Lung (tissue), 12 donors: ENCODE results near the gene NASP. TPM values are rescaled to one million over a fixed set of nuclear protein-coding genes. Genes with fewer than 3 reads are reported as not detected.

Experiments
- ATAC-seq: fragments of 200-7000 bp; cut with Tn5 transposase; one replicate; pipeline ENCODE4 v1.9.1; 2020; ENCODE audit warnings: moderate number of reproducible peaks; ENCODE audit not compliant: insufficient read depth, low FRiP score
- DNase-seq, 3 donors: peaks; one replicate each; pipeline ENCODE4 v3.0.0-alpha.2; 2013 to 2017
- H3K27ac ChIP-seq, 2 donors: one replicate each; pipeline ENCODE4 v1.5.1; 2013; ENCODE audit warnings: mild to moderate bottlenecking in 2 of 2, moderate library complexity in 2 of 2, control low read depth in 1 of 2, inconsistent platforms in 1 of 2, low read depth in 1 of 2, low read length in 1 of 2
- H3K27me3 ChIP-seq, 3 donors: one replicate each; pipeline ENCODE4 v1.5.1; 2013; ENCODE audit warnings: low read length in 2 of 3; ENCODE audit not compliant: control insufficient read depth in 3 of 3, insufficient read depth in 3 of 3
- H3K36me3 ChIP-seq, 4 donors: one replicate each; pipeline ENCODE4 v1.5.1; 2013; ENCODE audit warnings: low read length in 4 of 4, mild to moderate bottlenecking in 1 of 4, moderate library complexity in 1 of 4; ENCODE audit not compliant: control insufficient read depth in 4 of 4, insufficient read depth in 4 of 4
- H3K4me1 ChIP-seq, 5 donors: one replicate each; pipeline ENCODE4 v1.5.1; 2013; ENCODE audit warnings: low read length in 5 of 5, mild to moderate bottlenecking in 2 of 5, moderate library complexity in 1 of 5; ENCODE audit not compliant: control insufficient read depth in 5 of 5, insufficient read depth in 5 of 5
- H3K4me3 ChIP-seq: one replicate; pipeline ENCODE4 v1.5.1; 2013; ENCODE audit warnings: mild to moderate bottlenecking, control low read depth, moderate library complexity
- H3K9ac ChIP-seq, 2 donors: one replicate each; pipeline ENCODE4 v1.5.1; 2013; ENCODE audit warnings: low read length in 2 of 2, control low read depth in 1 of 2; ENCODE audit not compliant: insufficient read depth in 1 of 2
- H3K9me3 ChIP-seq, 4 donors: one replicate each; pipeline ENCODE4 v1.5.1; 2013; ENCODE audit warnings: low read length in 3 of 4, mild to moderate bottlenecking in 1 of 4, moderate library complexity in 1 of 4; ENCODE audit not compliant: control insufficient read depth in 4 of 4, insufficient read depth in 3 of 4
- WGBS, 2 donors: extraction: QIAGEN DNeasy Blood & Tissue Kit; methylation state at CpG; one replicate each; pipeline ENCODE4 v1.1.7; 2013; 5-methylcytosine and 5-hydroxymethylcytosine counted together
- polyA plus RNA-seq, 2 donors: library from polyadenylated mRNA; stranded (reverse); fragments of 200-250 nt; gene quantifications; one replicate each; pipeline ENCODE4 v1.2.1, GENCODE V29; 2013
- total RNA-seq, 2 donors: library from RNA; depleted of rRNA in 1 of 2; stranded (reverse); fragments of >200 nt in 1 of 2; gene quantifications; one replicate each; pipeline ENCODE4 v1.2.1, GENCODE V29; 2014 to 2021
- TF ChIP-seq, protein P1 (sequence below): IDR thresholded peaks from 2 replicates; pipeline ENCODE4 v1.5.1; 2012; ENCODE audit warnings: mild to moderate bottlenecking; ENCODE audit errors: control extremely low read depth, extremely low read depth
- donor health status: control.
- donor health status: control.
- donor health status: Bipolar disorder and iron deficiency.
- donor health status: healthy.
- donor health status: DM: yes; HTN: yes; CAD: no.

NASP gene
- total and polyA plus RNA-seq, 4 donors, result 56.8 to 110 (median 89.4) TPM

GRCh38 chr1:45554198-45554597, 29.6 kb upstream of the NASP start:
- peaks cover 6 to 10% (median 9%) of the 10 kb centered on the region in 5 donors for H3K4me1 ChIP-seq
- ATAC-seq (no peak), DNase-seq (no peak)
- H3K9ac ChIP-seq, result no peak overlapping the region
- H3K27ac ChIP-seq, result no peak overlapping the region
- no peak overlapping the region for H3K4me3 ChIP-seq
- TF ChIP-seq, protein P1, sequence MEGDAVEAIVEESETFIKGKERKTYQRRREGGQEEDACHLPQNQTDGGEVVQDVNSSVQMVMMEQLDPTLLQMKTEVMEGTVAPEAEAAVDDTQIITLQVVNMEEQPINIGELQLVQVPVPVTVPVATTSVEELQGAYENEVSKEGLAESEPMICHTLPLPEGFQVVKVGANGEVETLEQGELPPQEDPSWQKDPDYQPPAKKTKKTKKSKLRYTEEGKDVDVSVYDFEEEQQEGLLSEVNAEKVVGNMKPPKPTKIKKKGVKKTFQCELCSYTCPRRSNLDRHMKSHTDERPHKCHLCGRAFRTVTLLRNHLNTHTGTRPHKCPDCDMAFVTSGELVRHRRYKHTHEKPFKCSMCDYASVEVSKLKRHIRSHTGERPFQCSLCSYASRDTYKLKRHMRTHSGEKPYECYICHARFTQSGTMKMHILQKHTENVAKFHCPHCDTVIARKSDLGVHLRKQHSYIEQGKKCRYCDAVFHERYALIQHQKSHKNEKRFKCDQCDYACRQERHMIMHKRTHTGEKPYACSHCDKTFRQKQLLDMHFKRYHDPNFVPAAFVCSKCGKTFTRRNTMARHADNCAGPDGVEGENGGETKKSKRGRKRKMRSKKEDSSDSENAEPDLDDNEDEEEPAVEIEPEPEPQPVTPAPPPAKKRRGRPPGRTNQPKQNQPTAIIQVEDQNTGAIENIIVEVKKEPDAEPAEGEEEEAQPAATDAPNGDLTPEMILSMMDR, result no peak
- H3K36me3 ChIP-seq, result peaks cover 0 to 6% (median 2%) of the 10 kb centered on the region in 4 donors
- no peaks in the 10 kb centered on the region for H3K27me3 ChIP-seq
- H3K9me3 ChIP-seq, result no peaks in the 10 kb centered on the region
- WGBS, 2 donors, result 82 to 90% methylated on average over 6 of the region's 6 CpGs

DNA sequence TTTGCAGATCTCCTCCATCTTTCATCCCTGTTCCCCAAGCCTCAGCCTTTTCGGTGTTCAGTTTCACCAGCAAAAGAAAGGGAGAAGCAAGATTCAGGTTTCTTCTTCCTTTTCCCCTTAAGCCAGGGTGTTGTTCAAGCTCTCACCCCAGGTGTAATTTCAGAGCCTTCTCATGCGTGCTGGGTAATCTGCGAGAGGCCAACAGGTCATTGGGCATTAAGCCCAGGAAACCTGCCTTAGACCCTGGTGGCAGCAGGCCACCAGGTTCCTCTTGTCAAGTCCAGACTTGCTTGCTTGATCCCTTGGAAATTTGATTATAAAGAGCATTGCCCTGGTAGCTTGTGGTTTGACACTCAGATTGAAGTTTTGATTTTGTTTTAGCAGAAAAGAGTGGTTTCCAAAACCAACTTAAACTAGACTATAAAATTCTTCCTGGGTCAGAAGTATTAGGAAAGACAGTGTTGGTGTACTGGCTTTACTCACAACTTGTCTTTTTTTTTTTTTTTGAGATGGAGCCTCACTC, 26.4 kb upstream of the NASP start:
- Histone ChIP-seq H3K4me1 (peaks cover 0 to 3% (median under 1%) of the 10 kb centered on the region in 5 donors), H3K9ac (no peak overlapping the region), H3K27ac (peak overlapping the region in 1 of 2 donors; percentile 15), H3K27me3 (no peaks in the 10 kb centered on the region), H3K9me3 (no peaks in the 10 kb centered on the region), H3K4me3 (no peak overlapping the region), H3K36me3 (peaks cover 4 to 14% (median 6%) of the 10 kb centered on the region in 4 donors)
- DNase-seq, result no peak
- WGBS, 2 donors, result 69 to 73% methylated on average over 3 of the region's 3 CpGs
- ATAC-seq, result no peak
- TF ChIP-seq, protein P1, result no peak

DNA sequence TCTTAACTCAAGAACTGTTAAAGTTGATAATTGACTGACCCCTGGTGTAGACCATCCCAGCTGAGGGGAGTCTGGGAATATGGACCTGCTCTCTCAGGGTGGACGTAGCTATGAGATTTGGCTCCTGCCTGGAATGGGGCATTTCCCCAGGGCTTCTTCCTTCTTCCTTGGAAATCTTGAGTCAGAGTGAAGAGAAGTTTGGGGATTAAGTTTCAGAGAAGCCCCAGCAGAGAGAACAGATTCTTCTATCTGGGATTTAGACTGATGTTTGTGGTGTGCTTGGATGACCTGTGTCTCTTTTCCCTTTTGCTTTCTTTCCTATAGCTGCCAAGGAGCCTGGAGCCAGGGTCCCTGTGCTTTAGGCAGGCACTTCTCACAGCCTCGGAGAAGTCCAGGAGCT, 20.0 kb upstream of the NASP start:
- H3K4me1 ChIP-seq, result peaks cover 0 to 7% (median 0%) of the 10 kb centered on the region in 5 donors
- no peak overlapping the region for H3K9ac ChIP-seq
- ATAC-seq, result no peak
- H3K27me3 ChIP-seq, result no peaks in the 10 kb centered on the region
- WGBS, 2 donors, result 97 to 98% methylated on average over 2 of the region's 2 CpGs
- no peak overlapping the region for H3K27ac ChIP-seq
- H3K4me3 ChIP-seq, result no peak overlapping the region
- no peaks in the 10 kb centered on the region for H3K9me3 ChIP-seq
- no peak for DNase-seq
- H3K36me3 ChIP-seq, result peaks cover 6 to 38% (median 17%) of the 10 kb centered on the region in 4 donors
- TF ChIP-seq, protein P1, result no peak

DNA sequence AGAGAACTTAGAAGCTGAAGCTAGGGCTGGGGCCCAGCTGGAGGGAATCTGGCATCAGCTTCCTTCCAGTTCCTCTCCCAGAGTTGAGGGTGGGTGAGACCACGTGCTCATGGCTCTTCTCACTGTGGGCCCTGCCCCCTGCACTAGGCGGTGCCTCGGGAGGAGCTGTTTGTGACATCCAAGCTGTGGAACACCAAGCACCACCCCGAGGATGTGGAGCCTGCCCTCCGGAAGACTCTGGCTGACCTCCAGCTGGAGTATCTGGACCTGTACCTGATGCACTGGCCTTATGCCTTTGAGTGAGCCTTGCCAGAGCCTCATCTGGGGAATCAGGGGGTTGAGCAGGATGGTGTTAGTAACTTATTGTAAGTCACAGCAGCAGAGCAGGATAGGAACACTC, 17.1 kb upstream of the NASP start:
- H3K4me1 ChIP-seq, result peaks cover 0 to 7% (median 0%) of the 10 kb centered on the region in 5 donors
- WGBS, 2 donors, result 32% methylated on average over 5 of the region's 5 CpGs
- TF ChIP-seq, protein P1, result no peak
- no peak overlapping the region for H3K27ac ChIP-seq
- ATAC-seq (peak; percentile 20), DNase-seq (peak; percentile 73 to 80 (median 73))
- no peak overlapping the region for H3K4me3 ChIP-seq
- H3K9me3 ChIP-seq, result no peaks in the 10 kb centered on the region
- H3K9ac ChIP-seq, result peak overlapping the region; percentile 5 to 43
- peaks cover 4 to 39% (median 30%) of the 10 kb centered on the region in 4 donors for H3K36me3 ChIP-seq
- no peaks in the 10 kb centered on the region for H3K27me3 ChIP-seq
